Measurements from ENCODE around the gene POLR1A. TPM values are rescaled to one million over a fixed set of nuclear protein-coding genes. Genes with fewer than 3 reads are reported as not detected.

POLR1A gene
- total and polyA plus RNA-seq, 7 donors: 6.1 to 41.6 (median 27.0) TPM

GRCh38 chr2:86069783-86070339 lies 35.8 kb downstream of the POLR1A start:
- H3K4me1 ChIP-seq: peaks cover 58% of the 10 kb centered on the region
- no peak for TF ChIP-seq CTCF (IDR thresholded peaks at IDR 0.05)
- H3K9me3 ChIP-seq: no peaks in the 10 kb centered on the region
- H3K4me3 ChIP-seq: no peak overlapping the region
- WGBS, 3 donors: 94 to 97% (median 96%) methylated on average over 16 of the region's 16 CpGs
- no peak for DNase-seq
- no peak for ATAC-seq
- peak overlapping the region; percentile 91 for H3K27ac ChIP-seq
- intact Hi-C loops (cut with DNase I): loop anchor here (2.0 to 10.0 kb wide), 5 partner anchors 33 to 345 kb away; partner anchors contain the start of gene ST3GAL5 (in 1 of the 2)
- H3K27me3 ChIP-seq (ENCODE audit: insufficient read depth in 3 of 3, low read length in 2 of 3): no peaks in the 10 kb centered on the region
- peaks cover 11 to 59% of the 10 kb centered on the region in 2 donors for H3K36me3 ChIP-seq (ENCODE audit: insufficient read depth in 1 of 2, low read depth in 1 of 2)

GRCh38 chr2:86069091-86069685 lies 36.5 kb downstream of the POLR1A start:
- Histone ChIP-seq H3K27ac (peak overlapping the region; percentile 91), H3K4me3 (no peak overlapping the region), H3K36me3 (ENCODE audit: insufficient read depth in 1 of 2, low read depth in 1 of 2) (peaks cover 11 to 59% of the 10 kb centered on the region in 2 donors), H3K4me1 (peaks cover 60% of the 10 kb centered on the region), H3K27me3 (ENCODE audit: insufficient read depth in 3 of 3, low read length in 2 of 3) (no peaks in the 10 kb centered on the region), H3K9me3 (no peaks in the 10 kb centered on the region)
- intact Hi-C loops (cut with DNase I): loop anchor here (2.0 kb wide), 3 partner anchors 32 to 180 kb away; partner anchors contain the start of gene ST3GAL5 (in 1 of the 2)
- TF ChIP-seq CTCF (IDR thresholded peaks at IDR 0.05): no peak
- DNase-seq (no peak), ATAC-seq (peak; percentile 12 to 45 (median 35))
- 60 to 71% (median 64%) methylated on average over 8 of the region's 8 CpGs for WGBS, 3 donors

GRCh38 chr2:86068648-86069047 lies 37.0 kb downstream of the POLR1A start:
- Histone ChIP-seq H3K4me3 (no peak overlapping the region), H3K4me1 (peaks cover 57% of the 10 kb centered on the region), H3K27ac (peak overlapping the region; percentile 91), H3K27me3 (ENCODE audit: insufficient read depth in 3 of 3, low read length in 2 of 3) (no peaks in the 10 kb centered on the region), H3K36me3 (ENCODE audit: insufficient read depth in 1 of 2, low read depth in 1 of 2) (peaks cover 11 to 59% of the 10 kb centered on the region in 2 donors), H3K9me3 (no peaks in the 10 kb centered on the region)
- 58 to 94% (median 72%) methylated on average over 5 of the region's 5 CpGs for WGBS, 3 donors
- no peak for DNase-seq
- intact Hi-C loops (cut with DNase I): loop anchor here (2.0 kb wide), 3 partner anchors 32 to 180 kb away; partner anchors contain the start of gene ST3GAL5 (in 1 of the 2)
- TF ChIP-seq CTCF (IDR thresholded peaks at IDR 0.05): no peak
- peak in 3 of 4 donors; percentile 7 to 44 (median 42) for ATAC-seq

- intact Hi-C loops (cut with DNase I): loop anchor here (2.0 kb wide), 3 partner anchors 31 to 179 kb away; partner anchors contain the start of gene ST3GAL5 (in 1 of the 2)
- ATAC-seq (peak; percentile 89 to 94 (median 90)), DNase-seq (peak; percentile 65 to 90)
- Histone ChIP-seq H3K9me3 (no peaks in the 10 kb centered on the region), H3K4me3 (no peak overlapping the region), H3K4me1 (peaks cover 52% of the 10 kb centered on the region), H3K27ac (peak overlapping the region; percentile 91), H3K36me3 (ENCODE audit: insufficient read depth in 1 of 2, low read depth in 1 of 2) (peaks cover 11 to 59% of the 10 kb centered on the region in 2 donors), H3K27me3 (ENCODE audit: insufficient read depth in 3 of 3, low read length in 2 of 3) (no peaks in the 10 kb centered on the region)
- no peak for TF ChIP-seq CTCF (IDR thresholded peaks at IDR 0.05)
- 8 to 20% (median 19%) methylated on average over 3 to 7 of the region's 7 CpGs for WGBS, 3 donors
Observed at GRCh38 chr2:86068136-86068588, 37.5 kb downstream of the POLR1A start.

All from psoas muscle (tissue), 8 donors.